ENCODE results near the gene POC1B.

DNA sequence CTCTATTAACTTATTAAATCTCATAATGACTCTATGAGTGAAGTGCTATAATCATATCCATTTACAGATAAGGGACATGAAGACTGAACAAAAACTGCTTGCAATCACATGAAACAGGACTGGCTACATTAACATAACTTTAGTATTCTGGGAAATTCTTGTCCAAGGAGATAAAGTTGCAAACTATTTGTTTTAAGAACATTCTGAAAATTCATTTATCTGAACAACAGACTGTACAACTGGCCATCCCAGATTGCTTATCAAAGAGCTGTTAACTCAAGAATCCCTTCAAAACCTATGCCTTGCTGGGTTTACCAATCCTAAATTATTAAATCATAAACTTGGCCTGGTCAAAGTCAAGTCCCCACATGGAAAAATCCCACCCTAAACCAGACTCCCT is 39.2 kb upstream of the POC1B start:
- TF ChIP-seq, protein P1, sequence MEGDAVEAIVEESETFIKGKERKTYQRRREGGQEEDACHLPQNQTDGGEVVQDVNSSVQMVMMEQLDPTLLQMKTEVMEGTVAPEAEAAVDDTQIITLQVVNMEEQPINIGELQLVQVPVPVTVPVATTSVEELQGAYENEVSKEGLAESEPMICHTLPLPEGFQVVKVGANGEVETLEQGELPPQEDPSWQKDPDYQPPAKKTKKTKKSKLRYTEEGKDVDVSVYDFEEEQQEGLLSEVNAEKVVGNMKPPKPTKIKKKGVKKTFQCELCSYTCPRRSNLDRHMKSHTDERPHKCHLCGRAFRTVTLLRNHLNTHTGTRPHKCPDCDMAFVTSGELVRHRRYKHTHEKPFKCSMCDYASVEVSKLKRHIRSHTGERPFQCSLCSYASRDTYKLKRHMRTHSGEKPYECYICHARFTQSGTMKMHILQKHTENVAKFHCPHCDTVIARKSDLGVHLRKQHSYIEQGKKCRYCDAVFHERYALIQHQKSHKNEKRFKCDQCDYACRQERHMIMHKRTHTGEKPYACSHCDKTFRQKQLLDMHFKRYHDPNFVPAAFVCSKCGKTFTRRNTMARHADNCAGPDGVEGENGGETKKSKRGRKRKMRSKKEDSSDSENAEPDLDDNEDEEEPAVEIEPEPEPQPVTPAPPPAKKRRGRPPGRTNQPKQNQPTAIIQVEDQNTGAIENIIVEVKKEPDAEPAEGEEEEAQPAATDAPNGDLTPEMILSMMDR (IDR thresholded peaks at IDR 0.05) = no peak
- no peak for TF ChIP-seq POLR2A (IDR thresholded peaks at IDR 0.05)

Measured in Peyer's patch (tissue), 4 donors.